VCaP (cell line): Measurements from ENCODE around the gene ARHGEF7.

Experiments
- H3K27ac ChIP-seq: fragments of 450-650 bp; 2 replicates; pipeline ENCODE4 v1.5.1; 2017
- CTCF ChIP-seq: fragments of 450-650 bp; conservative IDR thresholded peaks from 2 replicates; pipeline ENCODE4 v1.5.1; 2017; ENCODE audit warnings: mild to moderate bottlenecking, moderate library complexity

Gene ARHGEF7

GRCh38 chr13:111126509-111126908 is 11.4 kb downstream of the ARHGEF7 start:
- no peak for TF ChIP-seq CTCF
- no peak overlapping the region for H3K27ac ChIP-seq

GRCh38 chr13:111129465-111130115 is 14.5 kb downstream of the ARHGEF7 start:
- no peak overlapping the region for H3K27ac ChIP-seq
- no peak for TF ChIP-seq CTCF

- no peak overlapping the region for H3K27ac ChIP-seq
- no peak for TF ChIP-seq CTCF
Observed at GRCh38 chr13:111130116-111130508, 15.0 kb downstream of the ARHGEF7 start.

GRCh38 chr13:111131048-111131447 is 15.9 kb downstream of the ARHGEF7 start:
- no peak overlapping the region for H3K27ac ChIP-seq
- TF ChIP-seq CTCF: no peak

DNA sequence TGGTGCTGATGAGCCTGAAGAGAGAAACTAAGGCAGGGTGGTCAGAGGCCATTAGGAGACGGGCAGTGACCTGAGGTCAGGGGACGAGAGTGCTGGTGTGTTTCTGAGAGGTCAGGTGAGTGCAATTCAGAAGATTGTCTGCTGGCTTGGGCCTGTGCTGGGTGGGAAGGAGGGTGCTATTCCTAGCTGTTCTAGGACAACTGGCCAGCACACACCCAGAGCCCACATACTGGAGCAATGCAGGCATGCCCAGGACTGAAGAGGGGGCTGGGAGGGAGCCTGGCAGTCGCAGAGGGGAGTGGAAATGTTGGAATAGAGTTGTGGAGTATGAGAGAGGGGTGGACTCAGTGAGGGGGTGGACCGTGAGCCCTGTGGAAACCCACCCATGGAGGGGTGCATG is 16.5 kb downstream of the ARHGEF7 start:
- TF ChIP-seq CTCF: no peak
- no peak overlapping the region for H3K27ac ChIP-seq

DNA sequence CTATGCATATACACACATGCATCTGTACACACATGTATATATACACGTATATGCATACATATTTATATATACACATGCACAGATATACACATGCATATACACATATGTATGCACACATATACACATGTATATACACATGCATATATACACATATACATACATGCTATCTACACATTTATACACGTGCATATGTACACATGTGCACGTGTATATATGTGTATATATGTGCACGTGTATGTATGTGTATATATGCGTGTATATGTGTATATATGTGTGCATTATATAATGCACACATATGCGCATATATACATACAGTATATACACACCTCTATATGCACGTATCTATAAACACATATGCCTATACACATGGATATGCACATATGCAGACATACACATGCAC is 17.8 kb downstream of the ARHGEF7 start:
- no peak overlapping the region for H3K27ac ChIP-seq
- TF ChIP-seq CTCF: no peak

- TF ChIP-seq CTCF: no peak
- no peak overlapping the region for H3K27ac ChIP-seq
Observed at GRCh38 chr13:111139452-111139851, 24.3 kb downstream of the ARHGEF7 start.
